GM12873 (cell line): Measurements from ENCODE around the gene TNIK.

Experiments
- TF ChIP-seq, protein P1 (sequence below): IDR thresholded peaks from 2 replicates; pipeline ENCODE4 v1.5.1; 2012; ENCODE audit warnings: low read depth, mild to moderate bottlenecking, moderate library complexity, low read length, control low read depth; ENCODE audit not compliant: insufficient read depth; ENCODE audit errors: missing control alignments

Gene TNIK

DNA sequence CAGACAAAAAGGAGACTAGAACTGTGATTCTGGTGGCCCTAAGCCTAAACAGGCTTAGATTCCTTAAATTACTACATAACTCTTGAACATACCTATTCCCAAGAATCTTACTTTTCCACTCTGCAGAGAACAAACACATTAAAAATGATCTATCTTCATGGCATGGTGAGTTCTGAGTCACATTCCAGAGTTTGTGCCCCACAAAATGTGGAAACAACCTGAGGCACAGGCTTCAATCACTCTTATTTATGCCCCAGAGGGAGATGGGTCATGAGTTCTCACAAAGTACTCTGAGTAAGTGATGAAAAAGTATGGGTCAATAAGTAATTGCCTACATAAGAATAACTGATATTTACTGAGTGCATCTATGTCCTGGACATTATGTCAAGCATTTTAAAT is 296.1 kb downstream of the TNIK start:
- TF ChIP-seq, protein P1, sequence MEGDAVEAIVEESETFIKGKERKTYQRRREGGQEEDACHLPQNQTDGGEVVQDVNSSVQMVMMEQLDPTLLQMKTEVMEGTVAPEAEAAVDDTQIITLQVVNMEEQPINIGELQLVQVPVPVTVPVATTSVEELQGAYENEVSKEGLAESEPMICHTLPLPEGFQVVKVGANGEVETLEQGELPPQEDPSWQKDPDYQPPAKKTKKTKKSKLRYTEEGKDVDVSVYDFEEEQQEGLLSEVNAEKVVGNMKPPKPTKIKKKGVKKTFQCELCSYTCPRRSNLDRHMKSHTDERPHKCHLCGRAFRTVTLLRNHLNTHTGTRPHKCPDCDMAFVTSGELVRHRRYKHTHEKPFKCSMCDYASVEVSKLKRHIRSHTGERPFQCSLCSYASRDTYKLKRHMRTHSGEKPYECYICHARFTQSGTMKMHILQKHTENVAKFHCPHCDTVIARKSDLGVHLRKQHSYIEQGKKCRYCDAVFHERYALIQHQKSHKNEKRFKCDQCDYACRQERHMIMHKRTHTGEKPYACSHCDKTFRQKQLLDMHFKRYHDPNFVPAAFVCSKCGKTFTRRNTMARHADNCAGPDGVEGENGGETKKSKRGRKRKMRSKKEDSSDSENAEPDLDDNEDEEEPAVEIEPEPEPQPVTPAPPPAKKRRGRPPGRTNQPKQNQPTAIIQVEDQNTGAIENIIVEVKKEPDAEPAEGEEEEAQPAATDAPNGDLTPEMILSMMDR, result no peak

DNA sequence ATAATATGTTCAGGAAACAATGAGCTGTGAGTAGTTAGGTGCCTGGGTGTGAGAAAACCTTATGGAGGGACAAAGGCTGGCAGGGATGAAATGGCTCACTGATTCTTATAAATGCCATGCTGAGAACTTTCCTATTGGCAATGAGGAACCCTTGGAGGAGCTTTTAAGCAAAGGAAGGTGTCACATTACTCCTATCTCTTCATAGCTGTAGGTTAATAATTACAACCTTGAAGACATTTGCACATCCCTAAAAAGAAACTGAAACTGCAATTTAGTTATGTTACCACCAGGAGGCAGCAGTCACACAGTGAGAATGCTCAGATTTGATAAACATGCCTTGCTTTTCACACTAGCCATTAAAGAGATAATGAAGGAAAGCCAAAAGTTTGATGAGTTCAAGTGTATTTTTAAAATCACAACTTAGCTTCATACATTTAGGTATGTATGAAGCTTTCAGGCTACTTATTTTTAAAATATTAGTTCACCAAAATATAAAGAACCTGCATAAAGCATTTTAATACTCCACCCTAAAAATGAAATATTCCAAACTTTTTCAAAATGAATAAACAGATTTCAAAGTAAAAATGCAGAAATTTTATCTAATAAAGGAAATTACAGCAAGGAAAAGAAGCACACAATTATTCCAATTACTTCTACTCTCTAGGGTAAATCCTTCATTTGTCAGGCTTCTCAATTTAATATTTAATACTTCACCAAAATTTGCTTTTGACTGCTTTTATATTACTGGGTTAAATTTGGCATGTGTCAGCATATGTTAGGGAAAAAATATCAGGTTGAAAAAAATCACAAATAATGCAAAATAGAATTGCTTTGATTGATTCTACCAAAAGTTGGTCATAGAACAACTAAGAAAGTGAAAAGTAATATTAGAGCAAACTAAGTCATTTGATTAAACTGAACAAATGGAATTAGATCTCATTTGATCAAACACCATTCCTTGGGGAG is 296.8 kb downstream of the TNIK start:
- TF ChIP-seq, protein P1, result peak; percentile 72

DNA sequence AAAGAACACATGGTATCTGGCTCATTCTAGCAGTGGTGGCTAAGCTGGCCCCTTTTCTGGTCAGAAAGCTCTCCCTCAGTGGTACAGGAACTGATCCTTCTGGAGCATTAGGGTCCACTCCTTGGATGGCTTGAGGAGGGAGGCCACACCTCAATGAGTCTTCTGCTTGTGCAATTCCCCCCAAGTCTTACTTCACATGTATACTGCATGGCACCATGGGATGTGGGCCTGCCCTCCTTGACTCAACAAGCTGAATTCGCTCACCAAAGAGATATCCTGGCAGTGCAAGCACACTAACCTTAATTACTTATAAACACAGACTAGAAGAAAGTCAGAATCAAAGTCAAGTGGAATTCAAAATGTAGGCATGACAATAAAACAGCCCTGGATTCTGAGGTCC is 299.9 kb downstream of the TNIK start:
- TF ChIP-seq, protein P1, result no peak

DNA sequence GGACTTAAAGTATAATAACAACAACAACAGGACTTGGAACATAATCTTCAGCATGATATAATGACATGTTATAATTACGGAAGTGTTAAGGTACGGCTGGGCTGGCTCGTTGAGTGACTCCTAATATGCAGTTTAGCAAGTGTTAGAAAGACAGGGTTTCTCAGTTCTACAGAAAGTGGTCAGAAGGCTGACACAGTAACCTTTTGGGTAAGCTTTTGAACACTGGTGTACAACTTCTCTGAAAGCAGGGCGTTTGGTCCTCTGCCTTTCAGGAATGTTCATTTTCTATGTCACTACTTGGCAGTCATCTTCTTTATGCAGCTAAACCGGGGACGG is 300.4 kb downstream of the TNIK start:
- TF ChIP-seq, protein P1, result no peak

DNA sequence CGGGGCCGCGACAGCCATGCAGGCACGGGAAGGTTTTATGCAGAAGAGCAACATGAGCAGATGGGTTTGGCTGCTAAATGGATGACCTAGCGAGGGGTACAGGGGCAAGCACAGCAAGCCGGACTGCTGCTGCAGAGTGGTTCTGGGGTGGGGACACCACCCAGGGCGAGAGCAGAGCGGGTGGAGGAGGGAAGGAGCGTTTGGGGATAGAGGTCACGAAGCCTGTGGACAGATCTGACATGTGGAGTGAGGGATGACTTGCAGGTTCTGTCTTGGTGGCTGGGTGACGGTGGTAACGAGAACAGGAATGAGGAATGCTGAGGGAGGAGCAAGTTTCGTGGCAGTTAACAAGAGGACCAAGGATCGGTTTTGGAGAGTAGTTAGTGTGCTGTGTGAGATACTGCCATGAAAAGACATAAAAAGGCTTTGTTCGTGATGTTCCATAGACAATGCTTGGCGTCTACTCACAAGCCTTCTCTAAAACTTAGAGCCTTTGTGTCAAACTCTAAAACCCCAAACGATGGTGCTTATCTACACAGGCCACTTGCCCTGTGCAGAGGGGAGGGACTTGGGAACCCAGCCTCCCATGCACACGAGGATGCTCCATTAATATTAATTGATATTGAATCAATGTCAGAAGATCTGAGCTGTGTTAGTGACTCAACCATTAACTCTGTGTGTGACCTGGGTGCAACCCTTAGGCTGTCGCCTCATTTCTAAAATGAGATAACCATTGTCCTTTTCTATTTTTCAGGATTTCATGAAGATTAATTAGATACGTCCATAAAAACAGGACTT is 301.0 kb downstream of the TNIK start:
- TF ChIP-seq, protein P1, result no peak

DNA sequence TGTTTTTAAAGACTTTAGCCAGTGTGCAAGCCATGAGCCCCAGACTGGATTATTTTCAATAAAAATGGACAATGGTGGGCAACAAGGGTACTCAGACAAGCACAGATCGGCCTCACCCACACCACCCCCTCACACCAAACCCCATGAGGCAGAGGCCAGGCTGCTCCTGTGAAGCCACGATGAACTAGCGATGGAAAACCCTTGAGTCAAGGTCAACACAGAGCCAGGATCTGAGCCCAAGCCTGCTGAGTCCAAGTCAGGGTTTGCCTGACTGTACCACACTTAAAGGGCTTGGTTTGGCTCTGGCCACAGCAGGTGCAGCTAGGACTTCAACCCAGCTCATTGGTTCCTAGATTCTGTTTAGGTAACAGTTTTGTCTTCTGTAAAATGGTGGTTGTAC is 302.2 kb downstream of the TNIK start:
- TF ChIP-seq, protein P1, result no peak

DNA sequence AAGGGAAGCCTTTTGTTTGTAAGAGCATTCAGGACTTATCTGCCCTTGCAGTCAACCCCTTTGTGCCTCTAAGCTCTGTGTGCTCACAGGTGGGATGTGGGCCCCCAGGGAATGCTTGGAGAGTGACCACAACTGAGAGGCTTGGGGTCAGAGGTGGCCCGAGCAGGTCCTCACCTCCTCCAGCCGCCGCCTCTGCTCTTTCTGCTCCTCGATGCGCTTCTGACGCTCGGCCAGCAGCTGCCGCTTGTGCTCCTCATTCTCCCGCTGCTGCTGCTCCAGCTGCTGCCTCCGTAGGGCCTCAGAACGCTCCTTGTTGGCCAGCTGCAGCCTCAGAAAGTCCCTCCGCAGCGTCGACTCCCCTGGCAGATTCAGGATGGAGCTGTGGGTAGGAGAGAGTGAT is 302.9 kb downstream of the TNIK start:
- TF ChIP-seq, protein P1, result no peak
